HepG2 (cell line): ENCODE measurements around the gene SRSF7. TPM values are rescaled to one million over a fixed set of nuclear protein-coding genes. Genes with fewer than 3 reads are reported as not detected.

Source experiments
- CEBPZ ChIP-seq: IDR thresholded peaks from 2 replicates; pipeline ENCODE4 v1.6.1; 2012; ENCODE audit warnings: low read length, improper control_type of control experiment
- CENPX ChIP-seq: sonication (generic); formaldehyde crosslinking; IDR thresholded peaks from 2 replicates; pipeline ENCODE4 v1.9.0; 2021; ENCODE audit warnings: mild to moderate bottlenecking, missing genetic modification reagents, moderate library complexity
- HOXA3 ChIP-seq: sonication (generic); formaldehyde crosslinking; IDR thresholded peaks from 2 replicates; pipeline ENCODE4 v1.5.0; 2020; ENCODE audit warnings: missing genetic modification reagents
- KAT2B ChIP-seq: fragments of 150-350 bp; IDR thresholded peaks from 2 replicates; pipeline ENCODE4 v1.6.1; 2014; ENCODE audit warnings: low read depth, low read length, borderline replicate concordance
- KLF15 ChIP-seq: sonication (generic); formaldehyde crosslinking; IDR thresholded peaks from 2 replicates; pipeline ENCODE4 v1.8.1; 2023; ENCODE audit warnings: borderline replicate concordance, mild to moderate bottlenecking, inconsistent platforms, missing genetic modification reagents, mixed read lengths
- PAXIP1 ChIP-seq: sonication (generic); formaldehyde crosslinking; conservative IDR thresholded peaks from 2 replicates; pipeline ENCODE4 v1.4.0; 2020; ENCODE audit warnings: mild to moderate bottlenecking, missing genetic modification reagents, moderate library complexity
- PITX1 ChIP-seq: sonication (generic); formaldehyde crosslinking; IDR thresholded peaks from 2 replicates; pipeline ENCODE4 v1.5.1; 2020; ENCODE audit warnings: mild to moderate bottlenecking, missing genetic modification reagents
- POLR2G ChIP-seq: fragments of 200-400 bp; formaldehyde crosslinking; IDR thresholded peaks from 2 replicates; pipeline ENCODE4 v1.6.1; 2018; ENCODE audit warnings: mild to moderate bottlenecking, low read depth, low read length, moderate library complexity
- SNAPC2 ChIP-seq: sonication (generic); formaldehyde crosslinking; IDR thresholded peaks from 2 replicates; pipeline ENCODE4 v1.8.1; 2022; ENCODE audit warnings: mild to moderate bottlenecking, missing genetic modification reagents
- SP5 ChIP-seq: IDR thresholded peaks from 2 replicates; pipeline ENCODE4 v1.6.1; 2016; ENCODE audit warnings: low read depth, borderline replicate concordance
- TBX3 ChIP-seq: fragments of 450-650 bp; IDR thresholded peaks from 2 replicates; pipeline ENCODE4 v1.6.1; 2017; ENCODE audit warnings: antibody characterized with exemption, mild to moderate bottlenecking, inconsistent platforms, borderline replicate concordance
- TEAD2 ChIP-seq: sonication (generic); formaldehyde crosslinking; IDR thresholded peaks from 2 replicates; pipeline ENCODE4 v1.9.0; 2021; ENCODE audit warnings: missing genetic modification reagents
- TFAP4 ChIP-seq: sonication (generic); IDR thresholded peaks from 2 replicates; pipeline ENCODE4 v1.6.1; 2016; ENCODE audit warnings: low read depth, borderline replicate concordance
- TGIF2 ChIP-seq: IDR thresholded peaks from 2 replicates; pipeline ENCODE4 v1.6.1; 2016; ENCODE audit warnings: control low read depth, missing compliant biosample characterization
- ZNF276 ChIP-seq: sonication (generic); formaldehyde crosslinking; IDR thresholded peaks from 2 replicates; pipeline ENCODE4 v1.4.0; 2020; ENCODE audit warnings: mild to moderate bottlenecking, low read depth, missing genetic modification reagents
- ZNF333 ChIP-seq: sonication (generic); formaldehyde crosslinking; IDR thresholded peaks from 2 replicates; pipeline ENCODE4 v1.4.0; 2020; ENCODE audit warnings: mild to moderate bottlenecking, missing genetic modification reagents, borderline replicate concordance
- ZNF552 ChIP-seq: sonication (generic); formaldehyde crosslinking; IDR thresholded peaks from 2 replicates; pipeline ENCODE4 v1.9.0; 2022; ENCODE audit warnings: missing genetic modification reagents, mild to moderate bottlenecking, borderline replicate concordance
- ZNF672 ChIP-seq: sonication (generic); formaldehyde crosslinking; IDR thresholded peaks from 2 replicates; pipeline ENCODE4 v1.8.1; 2022; ENCODE audit warnings: missing genetic modification reagents
- ZSCAN21 ChIP-seq: sonication (generic); formaldehyde crosslinking; IDR thresholded peaks from 2 replicates; pipeline ENCODE4 v1.8.0; 2022; ENCODE audit warnings: mild to moderate bottlenecking, missing genetic modification reagents, moderate library complexity, borderline replicate concordance
- ZZZ3 ChIP-seq: sonication (generic); formaldehyde crosslinking; IDR thresholded peaks from 2 replicates; pipeline ENCODE4 v1.4.0; 2020; ENCODE audit warnings: missing genetic modification reagents, mild to moderate bottlenecking, borderline replicate concordance
- polyA plus RNA-seq, 8 experiments: library from polyadenylated mRNA; depleted of rRNA in 3 of 8; stranded (reverse) in 7 of 8; unstranded in 1 of 8; fragments of >200 nt; fragmentation: Illumina TruSeq in 4 of 8; extraction: Trizol in 4 of 8; gene quantifications; 2 replicates each; pipeline versions ENCODE4 v1.2.1 to v1.2.3, GENCODE V29; 2011 to 2016; ENCODE audit warnings: low read depth in 4 of 8, missing spikeins in 1 of 8, mixed read lengths in 1 of 8; ENCODE audit not compliant: insufficient read depth in 1 of 8
- total RNA-seq, 5 experiments: library from RNA; depleted of rRNA; stranded (reverse); fragments of >200 nt; fragmentation: Illumina TruSeq; extraction: Trizol; gene quantifications; 2 replicates each; pipeline ENCODE4 v1.2.3, GENCODE V29; 2016; ENCODE audit warnings: low read depth in 1 of 5

The SRSF7 gene
- total and polyA plus RNA-seq, 2 of the 13 experiments (the other 11 are each of a cell fraction or from before 2014, with no cell fraction given): 172 to 275 TPM

- TF ChIP-seq ZNF276 (CRISPR knock-in tag) (peak; percentile 43; the same call in 1 of the 2 replicates), SP5 (peak; percentile 90), KAT2B (no peak), TGIF2 (CRISPR knock-in tag) (peak; percentile 66; the same call in 1 of the 2 replicates), CEBPZ (no peak), TBX3 (0 out of 2 replicates have a peak, but pooled peaks have one; percentile 45), SNAPC2 (CRISPR knock-in tag) (peak; percentile 73; the same call in 1 of the 2 replicates), KLF15 (CRISPR knock-in tag) (0 out of 2 replicates have a peak, but pooled peaks have one; percentile 84), ZNF672 (CRISPR knock-in tag) (no peak; the same call in 1 of the 2 replicates), POLR2G (peak; percentile 100), HOXA3 (peak; percentile 97), ZNF333 (CRISPR knock-in tag) (0 out of 2 replicates have a peak, but pooled peaks have one; percentile 84), TFAP4 (no peak; the same call in 1 of the 2 replicates), ZNF552 (CRISPR knock-in tag) (0 out of 2 replicates have a peak, but pooled peaks have one; percentile 58), ZZZ3 (no peak), CENPX (CRISPR knock-in tag) (no peak), PITX1 (CRISPR knock-in tag) (no peak; the same call in 1 of the 2 replicates), ZSCAN21 (peak; percentile 83), PAXIP1 (CRISPR knock-in tag) (peak; percentile 57), TEAD2 (CRISPR knock-in tag) (no peak)
Observed at GRCh38 chr2:38750891-38751595, at the start of gene SRSF7 (continued).
